HepG2 (cell line): Measurements from ENCODE around the gene PARD3. TPM values are rescaled to one million over a fixed set of nuclear protein-coding genes. Genes with fewer than 3 reads are reported as not detected.

Source experiments
- AKAP8 ChIP-seq: sonication (generic); formaldehyde crosslinking; IDR thresholded peaks from 2 replicates; pipeline ENCODE4 v1.5.1; 2020; ENCODE audit warnings: mild to moderate bottlenecking, missing genetic modification reagents
- GMEB2 ChIP-seq: IDR thresholded peaks from 2 replicates; pipeline ENCODE4 v1.6.1; 2016; ENCODE audit warnings: missing biosample characterization, missing genetic modification reagents, low read depth
- IKZF4 ChIP-seq: sonication (generic); formaldehyde crosslinking; IDR thresholded peaks from 2 replicates; pipeline ENCODE4 v1.5.1; 2020; ENCODE audit warnings: borderline replicate concordance, mild to moderate bottlenecking, low read depth, missing genetic modification reagents; ENCODE audit errors: not compliant biosample characterization
- MATR3 ChIP-seq: sonication (generic); formaldehyde crosslinking; IDR thresholded peaks from 2 replicates; pipeline ENCODE4 v1.4.0; 2020; ENCODE audit warnings: missing genetic modification reagents
- PHF8 ChIP-seq: sonication (generic); formaldehyde crosslinking; IDR thresholded peaks from 2 replicates; pipeline ENCODE4 v1.5.0; 2020; ENCODE audit warnings: missing genetic modification reagents
- TRAFD1 ChIP-seq: sonication (generic); formaldehyde crosslinking; IDR thresholded peaks from 2 replicates; pipeline ENCODE4 v1.5.1; 2020; ENCODE audit warnings: missing genetic modification reagents, mild to moderate bottlenecking, borderline replicate concordance
- UBTF ChIP-seq: sonication (generic); formaldehyde crosslinking; IDR thresholded peaks from 2 replicates; pipeline ENCODE4 v1.4.0; 2020; ENCODE audit warnings: mild to moderate bottlenecking, missing genetic modification reagents
- ZNF563 ChIP-seq: sonication (generic); formaldehyde crosslinking; IDR thresholded peaks from 2 replicates; pipeline ENCODE4 v1.8.0; 2022; ENCODE audit warnings: mild to moderate bottlenecking, moderate library complexity, missing genetic modification reagents
- ZNF780A ChIP-seq: sonication (generic); formaldehyde crosslinking; IDR thresholded peaks from 2 replicates; pipeline ENCODE4 v1.8.0; 2022; ENCODE audit warnings: mild to moderate bottlenecking, missing genetic modification reagents, moderate library complexity
- polyA plus RNA-seq, 8 experiments: library from polyadenylated mRNA; depleted of rRNA in 3 of 8; stranded (reverse) in 7 of 8; unstranded in 1 of 8; fragments of >200 nt; fragmentation: Illumina TruSeq in 4 of 8; extraction: Trizol in 4 of 8; gene quantifications; 2 replicates each; pipeline versions ENCODE4 v1.2.1 to v1.2.3, GENCODE V29; 2011 to 2016; ENCODE audit warnings: low read depth in 4 of 8, missing spikeins in 1 of 8, mixed read lengths in 1 of 8; ENCODE audit not compliant: insufficient read depth in 1 of 8
- total RNA-seq, 5 experiments: library from RNA; depleted of rRNA; stranded (reverse); fragments of >200 nt; fragmentation: Illumina TruSeq; extraction: Trizol; gene quantifications; 2 replicates each; pipeline ENCODE4 v1.2.3, GENCODE V29; 2016; ENCODE audit warnings: low read depth in 1 of 5
- TF ChIP-seq, protein P1 (sequence below): sonication (generic); formaldehyde crosslinking; IDR thresholded peaks from 2 replicates; pipeline ENCODE4 v1.5.0; 2020; ENCODE audit warnings: missing genetic modification reagents, mild to moderate bottlenecking, borderline replicate concordance
- TF ChIP-seq, protein P2 (sequence below): sonication (generic); formaldehyde crosslinking; IDR thresholded peaks from 2 replicates; pipeline ENCODE4 v1.4.0; 2020; ENCODE audit warnings: low read depth, mild to moderate bottlenecking, missing genetic modification reagents

Gene PARD3
- total and polyA plus RNA-seq, 2 of the 13 experiments (the other 11 are each of a cell fraction or from before 2014, with no cell fraction given), result 40.9 to 60.0 TPM

DNA sequence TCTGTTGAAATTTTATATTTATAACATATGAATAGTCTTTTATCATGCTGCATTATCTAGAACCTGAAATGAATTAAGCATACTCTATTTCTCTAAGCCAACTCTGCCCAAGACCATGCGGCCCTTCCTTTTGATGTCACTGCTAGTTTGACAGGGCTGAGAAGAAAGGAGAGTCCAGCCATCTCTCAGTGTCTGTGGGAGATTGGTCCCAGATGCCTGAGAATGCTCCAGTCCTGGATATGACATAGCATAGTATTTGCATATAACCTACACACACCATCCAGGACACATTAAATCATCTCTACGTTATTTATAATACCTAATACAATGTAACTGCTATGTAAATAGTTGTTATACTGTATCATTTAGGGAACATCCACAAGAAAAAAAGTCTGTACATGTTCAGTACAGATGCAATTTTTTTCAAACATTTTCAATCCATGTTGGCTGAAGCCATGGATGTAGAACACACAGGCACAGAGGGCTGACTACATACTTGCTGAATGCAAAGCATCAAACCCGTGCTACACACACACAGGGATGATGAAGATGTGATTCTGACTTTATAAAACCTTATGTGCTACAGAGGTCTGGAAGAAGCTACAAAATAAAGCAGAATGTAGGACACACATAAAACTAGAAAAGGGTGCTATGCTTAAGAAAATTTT, 315.4 kb downstream of the PARD3 start (continued):
- TF ChIP-seq AKAP8 (CRISPR knock-in tag), result no peak
- TF ChIP-seq PHF8, result no peak
- TF ChIP-seq IKZF4 (CRISPR knock-in tag), result no peak
- no peak for TF ChIP-seq ZNF780A (CRISPR knock-in tag)
- TF ChIP-seq UBTF (CRISPR knock-in tag), result no peak
- TF ChIP-seq, protein P1, sequence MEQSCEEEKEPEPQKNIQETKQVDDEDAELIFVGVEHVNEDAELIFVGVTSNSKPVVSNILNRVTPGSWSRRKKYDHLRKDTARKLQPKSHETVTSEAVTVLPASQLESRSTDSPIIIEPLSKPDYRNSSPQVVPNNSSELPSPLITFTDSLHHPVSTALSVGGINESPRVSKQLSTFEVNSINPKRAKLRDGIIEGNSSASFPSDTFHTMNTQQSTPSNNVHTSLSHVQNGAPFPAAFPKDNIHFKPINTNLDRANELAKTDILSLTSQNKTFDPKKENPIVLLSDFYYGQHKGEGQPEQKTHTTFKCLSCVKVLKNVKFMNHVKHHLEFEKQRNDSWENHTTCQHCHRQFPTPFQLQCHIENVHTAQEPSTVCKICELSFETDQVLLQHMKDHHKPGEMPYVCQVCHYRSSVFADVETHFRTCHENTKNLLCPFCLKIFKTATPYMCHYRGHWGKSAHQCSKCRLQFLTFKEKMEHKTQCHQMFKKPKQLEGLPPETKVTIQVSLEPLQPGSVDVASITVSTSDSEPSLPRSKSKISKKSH (CRISPR knock-in tag), result no peak
- no peak for TF ChIP-seq GMEB2 (CRISPR knock-in tag)
- TF ChIP-seq ZNF563 (CRISPR knock-in tag), result no peak
- no peak for TF ChIP-seq MATR3 (CRISPR knock-in tag)
- no peak for TF ChIP-seq TRAFD1 (CRISPR knock-in tag)
- TF ChIP-seq, protein P2, sequence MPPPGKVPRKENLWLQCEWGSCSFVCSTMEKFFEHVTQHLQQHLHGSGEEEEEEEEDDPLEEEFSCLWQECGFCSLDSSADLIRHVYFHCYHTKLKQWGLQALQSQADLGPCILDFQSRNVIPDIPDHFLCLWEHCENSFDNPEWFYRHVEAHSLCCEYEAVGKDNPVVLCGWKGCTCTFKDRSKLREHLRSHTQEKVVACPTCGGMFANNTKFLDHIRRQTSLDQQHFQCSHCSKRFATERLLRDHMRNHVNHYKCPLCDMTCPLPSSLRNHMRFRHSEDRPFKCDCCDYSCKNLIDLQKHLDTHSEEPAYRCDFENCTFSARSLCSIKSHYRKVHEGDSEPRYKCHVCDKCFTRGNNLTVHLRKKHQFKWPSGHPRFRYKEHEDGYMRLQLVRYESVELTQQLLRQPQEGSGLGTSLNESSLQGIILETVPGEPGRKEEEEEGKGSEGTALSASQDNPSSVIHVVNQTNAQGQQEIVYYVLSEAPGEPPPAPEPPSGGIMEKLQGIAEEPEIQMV, result no peak
